HCEC 1CT (cell line): ENCODE results near the gene TPRN.
A peak's percentile ranks its signal among the peaks of the same experiment; 100 is the strongest.
"Not testable (repeated sequence)": the region's sequence is repeated elsewhere in the genome, so short reads cannot be mapped to it uniquely, and the experiment has no call there.

Source experiments
- DNase-seq: peaks from one replicate; pipeline ENCODE4 v3.0.0-alpha.2; 2017

Gene TPRN, protein sequence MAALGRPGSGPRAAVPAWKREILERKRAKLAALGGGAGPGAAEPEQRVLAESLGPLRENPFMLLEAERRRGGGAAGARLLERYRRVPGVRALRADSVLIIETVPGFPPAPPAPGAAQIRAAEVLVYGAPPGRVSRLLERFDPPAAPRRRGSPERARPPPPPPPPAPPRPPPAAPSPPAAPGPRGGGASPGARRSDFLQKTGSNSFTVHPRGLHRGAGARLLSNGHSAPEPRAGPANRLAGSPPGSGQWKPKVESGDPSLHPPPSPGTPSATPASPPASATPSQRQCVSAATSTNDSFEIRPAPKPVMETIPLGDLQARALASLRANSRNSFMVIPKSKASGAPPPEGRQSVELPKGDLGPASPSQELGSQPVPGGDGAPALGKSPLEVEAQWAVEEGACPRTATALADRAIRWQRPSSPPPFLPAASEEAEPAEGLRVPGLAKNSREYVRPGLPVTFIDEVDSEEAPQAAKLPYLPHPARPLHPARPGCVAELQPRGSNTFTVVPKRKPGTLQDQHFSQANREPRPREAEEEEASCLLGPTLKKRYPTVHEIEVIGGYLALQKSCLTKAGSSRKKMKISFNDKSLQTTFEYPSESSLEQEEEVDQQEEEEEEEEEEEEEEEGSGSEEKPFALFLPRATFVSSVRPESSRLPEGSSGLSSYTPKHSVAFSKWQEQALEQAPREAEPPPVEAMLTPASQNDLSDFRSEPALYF

DNA sequence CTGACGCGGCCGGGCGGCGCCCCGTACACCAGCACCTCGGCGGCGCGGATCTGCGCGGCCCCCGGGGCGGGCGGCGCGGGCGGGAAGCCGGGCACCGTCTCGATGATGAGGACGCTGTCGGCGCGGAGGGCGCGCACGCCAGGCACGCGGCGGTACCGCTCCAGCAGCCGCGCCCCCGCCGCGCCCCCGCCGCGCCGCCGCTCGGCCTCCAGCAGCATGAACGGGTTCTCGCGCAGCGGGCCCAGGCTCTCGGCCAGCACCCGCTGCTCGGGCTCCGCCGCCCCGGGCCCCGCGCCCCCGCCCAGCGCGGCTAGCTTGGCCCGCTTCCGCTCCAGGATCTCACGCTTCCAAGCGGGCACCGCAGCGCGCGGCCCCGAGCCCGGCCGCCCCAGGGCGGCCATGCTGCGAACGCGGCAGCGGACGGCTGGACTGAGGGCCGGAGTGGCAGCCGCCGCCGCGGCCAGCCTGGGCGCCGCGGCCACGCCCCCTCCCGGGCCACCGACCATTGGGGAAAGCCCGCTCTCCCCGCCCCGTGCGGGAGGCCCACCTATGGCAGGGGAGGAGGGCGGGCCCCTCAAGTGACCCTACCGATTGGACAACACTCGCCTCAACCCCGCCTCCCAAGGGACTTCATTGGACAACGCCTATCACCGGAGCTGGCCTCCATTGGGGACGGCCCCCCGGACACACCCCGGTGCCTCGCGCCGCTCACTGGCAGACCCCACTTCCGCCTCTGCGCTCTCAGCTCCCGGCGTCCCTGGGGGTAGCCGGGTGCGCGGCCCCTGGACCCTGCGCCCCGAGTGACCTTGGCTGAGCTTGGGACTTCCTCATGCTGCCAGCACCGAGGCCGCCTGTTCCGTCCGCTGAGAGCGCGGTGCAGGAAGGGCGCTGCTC is at the start of gene TPRN:
Gene TPRN (minus strand): TSS at position 431 of the 894 bp plus-strand sequence. CDS start 30 bp downstream, at position 401.
- peak; percentile 99 for DNase-seq

DNA sequence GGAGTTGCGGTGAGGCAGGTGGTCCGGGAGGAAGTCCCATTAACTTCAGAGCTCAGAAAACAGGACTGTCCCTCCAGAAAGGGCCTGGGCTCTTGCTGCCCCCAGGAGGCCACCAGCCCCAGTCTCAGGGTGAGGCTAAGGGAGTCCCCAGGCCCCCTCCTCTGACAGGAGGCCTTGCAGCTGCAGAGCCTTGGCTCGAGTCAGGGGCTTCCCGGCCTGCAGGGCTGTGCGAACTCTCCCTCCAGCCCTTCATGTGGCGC is 47.3 kb upstream of the TPRN start:
- no peak for DNase-seq

DNA sequence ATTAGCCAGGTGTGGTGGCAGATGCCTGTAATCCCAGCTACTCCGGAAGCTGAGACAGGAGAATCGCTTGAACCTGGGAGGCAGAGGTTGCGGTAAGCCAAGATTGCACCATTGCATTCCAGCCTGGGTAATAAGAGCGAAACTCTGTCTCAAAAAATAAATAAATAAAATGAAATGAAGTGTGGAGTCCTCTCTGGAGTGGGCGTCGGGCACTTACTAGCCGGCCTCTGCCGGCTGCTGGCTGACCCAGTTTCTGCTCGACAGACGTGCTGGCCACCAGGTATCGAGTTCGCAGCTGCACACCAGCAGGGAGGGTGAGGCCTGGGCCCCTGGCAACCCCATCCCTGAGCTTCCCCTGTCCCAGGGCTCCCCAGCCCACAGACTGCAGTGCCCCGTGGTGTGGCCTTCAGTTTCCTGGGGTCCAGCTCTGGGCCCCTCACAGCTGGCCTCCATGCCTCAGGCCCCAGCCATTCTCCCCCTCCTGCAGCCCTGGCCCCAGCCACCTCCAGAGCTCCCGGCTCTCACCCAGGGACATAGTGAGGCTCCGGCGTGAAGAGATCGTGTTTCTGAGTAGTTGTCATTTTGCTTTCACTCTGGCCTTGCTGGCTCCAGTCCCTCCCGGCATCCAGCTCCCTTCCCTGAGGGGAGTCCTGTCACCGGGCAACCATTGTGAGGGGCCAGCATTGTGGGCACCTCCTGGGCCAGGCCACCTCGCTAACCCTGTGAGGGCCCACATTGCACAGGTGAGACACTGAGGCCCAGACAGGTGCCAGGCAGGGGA is 46.8 kb upstream of the TPRN start:
- DNase-seq: no peak

DNA sequence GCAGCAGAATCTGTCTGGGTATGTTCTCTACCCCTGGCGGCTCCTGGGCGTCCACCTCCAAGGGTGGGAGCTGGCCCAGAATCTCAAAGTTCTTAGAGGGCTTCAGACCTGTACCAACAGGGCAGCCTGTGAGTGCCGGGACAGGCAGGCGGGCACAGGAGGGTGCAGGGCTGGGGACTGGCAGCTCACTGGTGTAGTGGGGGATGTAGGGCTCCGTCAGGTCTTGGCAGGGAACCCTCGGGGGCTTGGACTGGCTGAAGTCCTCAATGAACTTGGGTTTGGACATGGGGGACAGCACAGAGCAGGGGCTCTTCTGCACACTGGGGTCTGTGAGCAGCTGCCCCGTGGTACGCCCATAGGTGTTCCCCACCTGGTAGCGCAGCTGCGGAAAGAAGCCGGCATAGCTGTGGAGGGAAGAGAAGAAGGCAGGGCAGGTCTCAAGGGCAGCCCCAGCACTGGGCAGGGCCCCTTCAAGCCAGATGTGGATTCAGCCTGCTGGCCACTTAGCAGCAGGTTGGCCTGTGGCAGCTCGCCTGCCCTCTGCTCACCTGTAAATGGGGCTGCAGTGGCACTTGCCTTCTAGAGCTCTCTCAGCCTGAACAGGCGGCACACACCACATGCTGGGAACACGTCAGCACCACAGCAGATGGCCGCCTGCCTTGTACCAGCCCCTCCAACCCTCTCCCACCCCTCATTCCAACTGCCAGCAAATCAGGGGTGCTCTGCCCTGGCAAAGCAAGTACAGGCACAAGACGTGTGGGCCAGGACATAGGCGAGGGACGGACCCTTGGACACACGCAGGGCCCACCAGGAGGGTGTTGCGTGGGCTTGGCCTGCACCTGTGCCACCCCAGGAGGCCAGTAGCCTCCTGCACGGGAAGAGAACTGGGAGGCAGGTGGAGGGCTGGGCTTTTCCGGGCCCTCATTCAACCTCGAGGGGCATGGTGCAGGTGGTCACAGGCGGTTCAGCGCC is 45.2 kb upstream of the TPRN start:
- DNase-seq: no peak

DNA sequence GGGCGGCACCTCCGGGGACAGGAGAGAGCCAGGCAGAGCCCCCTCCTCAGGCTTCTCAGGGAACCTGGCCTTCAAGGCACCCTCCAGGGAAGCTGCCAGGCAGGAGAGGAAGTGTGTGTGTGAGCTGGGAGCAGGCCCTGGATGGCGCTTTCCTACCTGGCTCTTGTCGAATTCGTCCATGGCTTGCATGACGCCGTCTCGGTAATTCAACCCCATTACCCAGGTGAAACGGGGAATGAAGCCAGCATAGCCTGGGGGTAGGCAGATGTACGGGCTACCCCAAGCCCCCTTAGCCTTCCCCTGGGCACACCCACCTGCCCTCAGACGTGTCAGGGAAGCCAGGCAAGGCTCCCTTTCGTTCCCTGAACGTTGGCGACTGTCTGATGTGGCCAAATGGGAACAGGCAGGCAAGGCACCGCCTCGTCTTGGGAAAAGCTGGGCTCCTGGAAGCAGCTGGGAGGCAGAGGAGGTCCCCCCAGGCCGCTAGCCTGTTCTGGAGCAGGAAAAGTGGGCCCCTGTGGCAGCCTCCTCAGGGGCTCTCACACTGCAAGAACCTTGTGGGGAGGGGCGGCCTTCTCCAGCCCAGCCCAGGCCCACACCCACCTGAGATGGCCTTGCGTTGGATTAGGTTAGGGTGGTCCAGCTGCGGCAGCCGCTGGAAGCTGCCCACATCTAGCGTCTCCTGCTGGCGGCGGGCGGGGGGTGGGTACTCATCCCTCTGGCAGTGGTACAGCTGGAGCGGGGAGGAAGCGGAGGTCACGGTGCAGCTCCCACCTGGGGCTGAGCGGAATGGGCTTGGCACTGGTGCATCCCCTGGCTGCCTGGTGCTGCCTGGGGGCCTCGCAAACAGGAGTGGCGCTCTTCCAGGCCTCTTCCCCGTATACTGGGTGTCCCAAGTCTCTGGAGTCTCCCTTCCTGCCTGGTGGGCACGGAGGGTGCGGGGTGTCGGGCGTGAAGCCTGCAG is 44.2 kb upstream of the TPRN start:
- no peak for DNase-seq

DNA sequence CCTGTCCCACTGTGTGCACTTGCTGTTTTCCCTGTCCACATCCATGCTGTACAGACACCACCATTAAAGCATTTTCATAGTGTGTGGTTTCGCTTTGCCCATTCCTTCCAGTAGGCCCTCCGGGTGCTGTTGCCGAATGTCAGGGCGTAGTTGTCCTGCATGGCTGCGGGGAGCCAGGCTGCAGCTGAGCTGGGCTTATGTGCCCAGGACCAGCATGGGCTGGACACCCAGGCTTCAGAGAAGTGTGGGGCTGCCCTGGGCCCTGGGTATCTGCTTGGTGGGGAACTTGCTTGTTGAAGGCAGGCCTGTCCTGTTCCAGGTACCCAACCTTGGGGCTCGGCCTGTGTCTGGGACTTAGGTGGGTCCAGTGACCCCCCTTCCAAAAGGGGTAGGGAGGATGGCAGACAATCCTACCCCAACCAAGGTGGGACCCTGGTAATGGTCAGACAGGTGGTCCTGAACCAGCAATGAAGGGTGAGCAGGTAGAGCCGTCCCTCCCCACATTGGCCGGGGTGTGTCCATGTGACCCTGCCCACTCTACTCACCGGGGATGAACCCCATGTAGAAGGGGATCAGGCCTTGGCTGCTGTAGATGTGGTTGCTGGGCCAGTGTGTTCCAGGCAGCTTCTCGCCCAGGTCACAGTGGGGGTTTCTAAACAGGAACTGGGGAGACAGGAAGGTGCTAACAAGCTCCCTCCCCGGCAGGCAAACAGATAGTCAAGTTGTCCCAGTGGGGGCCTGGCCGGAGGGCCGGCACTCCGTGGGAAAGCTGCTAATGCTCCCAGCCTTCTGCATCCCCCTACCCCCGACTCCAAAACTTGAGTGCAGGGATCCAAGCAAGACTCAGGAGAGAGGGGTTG is 43.3 kb upstream of the TPRN start:
- peak; percentile 19 for DNase-seq

DNA sequence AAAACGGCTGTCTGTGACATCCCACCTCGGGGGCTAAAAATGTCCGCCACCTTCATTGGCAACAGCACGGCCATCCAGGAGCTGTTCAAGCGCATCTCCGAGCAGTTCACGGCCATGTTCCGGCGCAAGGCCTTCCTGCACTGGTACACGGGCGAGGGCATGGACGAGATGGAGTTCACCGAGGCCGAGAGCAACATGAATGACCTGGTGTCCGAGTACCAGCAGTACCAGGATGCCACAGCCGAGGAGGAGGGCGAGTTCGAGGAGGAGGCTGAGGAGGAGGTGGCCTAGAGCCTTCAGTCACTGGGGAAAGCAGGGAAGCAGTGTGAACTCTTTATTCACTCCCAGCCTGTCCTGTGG is 42.7 kb upstream of the TPRN start:
- not testable (repeated sequence) for DNase-seq

DNA sequence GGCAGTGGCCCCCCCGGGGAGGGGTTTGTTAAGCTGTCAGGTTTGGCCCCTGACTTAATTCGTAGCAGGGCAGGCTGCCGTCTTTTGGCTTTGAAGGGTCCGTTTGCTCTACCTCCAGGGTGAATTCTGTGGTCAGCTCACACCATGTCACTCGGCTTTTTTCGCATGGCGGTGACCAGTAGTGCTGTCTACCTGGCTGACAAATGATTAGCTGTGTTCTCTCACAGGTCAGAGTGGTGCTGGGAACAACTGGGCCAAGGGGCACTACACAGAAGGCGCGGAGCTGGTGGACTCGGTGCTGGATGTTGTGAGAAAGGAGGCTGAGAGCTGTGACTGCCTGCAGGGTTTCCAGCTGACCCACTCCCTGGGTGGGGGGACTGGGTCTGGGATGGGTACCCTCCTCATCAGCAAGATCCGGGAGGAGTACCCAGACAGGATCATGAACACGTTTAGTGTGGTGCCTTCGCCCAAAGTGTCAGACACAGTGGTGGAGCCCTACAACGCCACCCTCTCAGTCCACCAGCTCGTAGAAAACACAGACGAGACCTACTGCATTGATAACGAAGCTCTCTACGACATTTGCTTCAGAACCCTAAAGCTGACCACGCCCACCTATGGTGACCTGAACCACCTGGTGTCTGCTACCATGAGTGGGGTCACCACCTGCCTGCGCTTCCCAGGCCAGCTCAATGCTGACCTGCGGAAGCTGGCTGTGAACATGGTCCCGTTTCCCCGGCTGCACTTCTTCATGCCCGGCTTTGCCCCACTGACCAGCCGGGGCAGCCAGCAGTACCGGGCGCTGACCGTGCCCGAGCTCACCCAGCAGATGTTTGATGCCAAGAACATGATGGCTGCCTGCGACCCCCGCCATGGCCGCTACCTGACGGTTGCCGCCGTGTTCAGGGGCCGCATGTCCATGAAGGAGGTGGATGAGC is 42.0 kb upstream of the TPRN start:
- DNase-seq: no peak

DNA sequence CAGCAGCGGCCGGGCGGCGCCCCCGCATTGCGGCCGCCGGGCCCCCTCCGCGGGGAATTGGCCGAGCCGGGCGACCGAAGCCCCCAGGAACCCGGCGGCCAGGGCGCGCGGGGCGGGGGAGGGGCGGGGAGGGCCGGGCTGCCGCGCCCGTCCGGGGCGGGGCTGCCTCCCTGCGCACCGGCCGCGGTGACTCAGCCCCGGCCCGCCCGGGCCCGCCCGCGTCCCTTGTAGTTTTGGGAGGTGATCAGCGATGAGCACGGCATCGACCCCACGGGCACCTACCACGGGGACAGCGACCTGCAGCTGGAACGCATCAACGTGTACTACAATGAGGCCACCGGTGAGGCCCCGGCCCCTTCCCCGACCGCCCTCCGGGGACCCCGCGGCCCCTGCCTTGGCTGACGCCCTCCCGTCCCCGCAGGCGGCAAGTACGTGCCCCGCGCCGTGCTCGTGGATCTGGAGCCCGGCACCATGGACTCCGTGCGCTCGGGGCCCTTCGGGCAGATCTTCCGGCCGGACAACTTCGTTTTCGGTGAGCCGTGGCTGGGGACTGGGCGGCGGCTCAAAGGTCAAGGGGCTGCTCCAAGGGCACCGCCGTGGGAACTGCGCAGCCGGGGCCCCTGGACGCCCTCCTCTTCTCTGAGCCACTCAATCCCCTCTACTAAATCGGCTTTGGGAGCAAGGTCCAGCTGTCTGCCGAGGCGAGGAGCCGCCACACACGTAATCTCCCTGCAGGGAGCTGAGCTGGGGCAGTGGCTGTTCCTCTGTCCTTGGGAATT is 41.1 kb upstream of the TPRN start:
- peak; percentile 50 for DNase-seq

DNA sequence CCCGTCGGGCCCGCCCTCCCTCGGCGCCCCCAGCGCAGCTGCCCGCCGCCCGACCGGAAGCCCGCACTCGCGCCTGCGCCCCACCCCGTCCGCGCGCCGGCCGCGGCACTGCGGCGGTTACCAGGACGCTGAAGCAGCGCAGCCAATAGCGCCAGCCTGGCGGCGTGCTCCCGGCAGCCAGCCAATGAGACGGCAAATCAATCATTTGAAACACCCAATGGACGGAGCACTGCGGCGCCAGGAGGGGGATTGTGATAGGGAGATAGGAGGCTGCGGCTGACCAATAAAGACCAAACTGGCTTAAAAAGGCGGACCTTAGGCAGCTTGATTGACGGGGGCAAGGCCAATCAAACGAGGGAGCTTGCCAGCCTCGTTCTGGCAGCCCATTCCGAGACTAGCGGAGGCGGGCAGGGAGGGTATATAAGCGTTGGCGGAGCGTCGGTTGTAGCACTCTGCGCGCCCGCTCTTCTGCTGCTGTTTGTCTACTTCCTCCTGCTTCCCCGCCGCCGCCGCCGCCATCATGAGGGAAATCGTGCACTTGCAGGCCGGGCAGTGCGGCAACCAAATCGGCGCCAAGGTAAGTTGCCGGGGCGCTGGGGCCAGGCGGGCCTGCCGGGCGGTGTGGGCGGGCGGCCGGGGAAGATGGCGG is 40.4 kb upstream of the TPRN start, which contains the start of gene TUBB4B:
Gene TUBB4B (plus strand): TSS at position 447 of the 649 bp plus-strand sequence. CDS start 74 bp downstream, at position 521.
- DNase-seq: peak; percentile 100

DNA sequence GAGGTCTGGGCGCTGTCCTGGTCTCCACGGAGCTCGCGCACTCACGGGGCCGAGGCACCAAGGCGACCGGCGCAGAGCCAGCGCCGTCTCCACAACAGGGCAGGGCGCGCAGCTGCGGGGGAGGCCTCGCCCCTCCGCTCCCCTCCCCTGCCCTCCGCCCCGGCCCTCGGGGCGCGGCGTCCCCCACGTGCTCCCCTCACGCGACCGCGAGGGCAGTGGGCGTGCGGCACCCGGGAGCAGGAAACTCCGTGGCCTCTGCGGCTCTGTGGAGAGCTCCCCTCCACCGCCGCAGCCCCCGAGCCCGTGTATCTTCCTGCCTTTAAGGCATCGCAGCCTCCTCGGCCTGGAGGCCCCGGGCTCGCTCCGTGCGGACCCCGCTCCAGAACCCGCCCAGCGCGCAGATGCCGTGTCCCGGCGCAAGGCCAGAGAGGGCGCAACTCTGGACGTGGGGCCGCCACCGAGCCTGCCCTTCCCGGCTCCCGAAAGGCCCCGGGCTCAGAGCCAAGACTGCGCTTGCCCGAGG is 39.8 kb upstream of the TPRN start:
- peak; percentile 51 for DNase-seq

DNA sequence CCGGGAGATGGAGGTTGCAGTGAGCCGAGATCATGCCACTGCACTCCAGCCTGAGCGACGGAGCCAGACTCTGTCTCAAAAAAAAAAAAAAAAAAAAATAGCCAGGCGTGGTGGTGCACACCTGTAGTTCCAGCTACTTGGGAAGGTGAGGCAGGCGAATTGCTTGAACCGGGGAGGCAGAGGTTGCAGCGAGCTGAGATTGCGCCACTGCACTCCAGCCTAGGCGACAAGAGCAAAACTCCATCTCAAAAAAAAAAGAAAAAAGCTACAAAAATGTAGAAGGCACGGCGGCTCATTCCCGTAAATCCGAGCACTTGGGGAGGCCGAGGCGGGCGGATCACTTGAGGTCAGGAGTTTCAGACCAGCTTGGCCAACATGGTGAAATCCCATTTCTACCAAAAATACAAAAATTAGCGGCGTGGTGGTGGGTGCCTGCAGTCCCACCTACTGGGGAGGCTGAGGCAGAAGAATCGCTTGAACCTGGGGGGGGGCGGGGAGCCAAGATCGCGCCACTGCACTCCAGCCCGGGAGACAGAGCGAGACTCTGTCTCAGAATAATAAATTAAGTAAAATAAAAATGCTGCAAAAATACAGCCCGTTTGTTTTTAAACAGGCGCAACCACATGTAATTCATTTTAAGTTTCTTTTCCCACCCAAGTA is 39.1 kb upstream of the TPRN start:
- peak; percentile 7 for DNase-seq

DNA sequence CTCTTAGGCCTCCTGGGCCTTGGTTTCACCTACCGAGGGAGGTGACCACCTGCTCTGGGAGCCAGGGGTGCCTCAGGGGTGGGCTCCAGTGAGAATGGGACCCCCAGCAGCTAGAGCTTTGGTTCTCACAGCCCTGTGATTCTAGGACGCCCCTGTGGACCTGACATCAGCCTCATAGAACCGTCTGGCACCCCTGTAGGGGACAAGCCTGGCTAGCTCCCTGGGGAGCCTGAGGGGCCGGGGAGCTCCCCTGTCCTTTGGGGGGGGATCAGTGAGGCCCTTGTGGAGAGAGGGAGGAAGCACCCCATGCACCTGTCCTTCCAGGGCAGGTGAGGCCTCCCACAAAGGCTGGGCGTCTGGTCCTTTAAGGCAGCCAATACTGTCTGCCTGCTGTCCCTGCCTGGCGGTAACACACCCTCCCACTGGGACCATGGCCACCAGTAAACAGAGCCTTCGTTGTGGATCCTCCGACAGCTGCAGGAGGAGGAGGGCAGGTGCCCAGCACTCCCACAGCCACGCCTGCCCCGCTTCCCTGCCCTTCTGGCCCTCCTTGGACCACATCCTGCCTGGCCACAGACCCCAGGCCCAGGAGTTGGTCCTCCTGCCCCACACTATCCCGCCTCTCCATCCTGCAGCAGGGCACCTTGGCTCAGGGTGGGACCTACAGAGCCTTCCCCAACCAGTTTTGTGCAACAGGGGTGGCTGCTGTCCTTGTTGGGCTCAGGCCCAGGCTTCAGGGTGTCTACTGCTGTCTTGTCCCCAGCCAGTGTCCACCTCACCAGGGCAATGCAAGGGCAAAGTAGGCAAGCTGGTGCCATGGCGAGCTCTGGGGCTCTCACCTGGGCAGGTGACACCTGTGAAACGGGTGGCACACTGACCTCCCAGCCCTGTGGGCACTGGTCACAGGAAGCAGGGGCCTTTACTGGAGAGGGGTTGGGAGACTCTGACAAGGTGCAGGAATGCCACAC is 37.5 kb upstream of the TPRN start:
- no peak for DNase-seq

DNA sequence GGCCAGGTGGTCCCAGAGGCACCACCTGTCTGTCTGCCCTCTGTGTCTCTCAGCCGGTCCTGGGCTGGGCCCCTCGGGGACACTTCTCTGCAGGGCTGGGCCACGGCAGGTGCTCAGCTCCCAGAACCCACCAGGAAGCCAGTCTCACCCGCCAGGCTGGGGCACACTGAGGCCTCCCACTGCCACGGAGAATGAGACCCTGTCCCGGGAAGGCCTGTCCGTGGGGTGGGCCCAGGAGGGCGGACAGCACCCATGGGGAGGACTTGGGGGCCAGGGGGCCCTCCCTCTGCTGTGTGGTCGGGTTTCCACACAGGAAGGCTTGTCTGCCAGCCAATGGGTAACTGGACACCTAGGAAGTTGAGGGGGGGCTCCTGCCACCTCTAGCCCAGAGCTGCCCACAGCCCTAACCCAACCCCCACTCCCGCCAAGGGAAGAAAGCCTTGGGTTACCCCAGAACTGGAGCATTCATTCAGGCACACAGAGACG is 36.4 kb upstream of the TPRN start:
- no peak for DNase-seq
